Motor neuron (in vitro differentiated cells): ENCODE measurements around the gene RASSF6. TPM values are rescaled to one million over a fixed set of nuclear protein-coding genes. Genes with fewer than 3 reads are reported as not detected.
"Not testable (repeated sequence)": the region's sequence is repeated elsewhere in the genome, so short reads cannot be mapped to it uniquely, and the experiment has no call there.

Experiments
- ATAC-seq, 8 experiments: fragments of 200-7000 bp; cut with Tn5 transposase; replicated peaks in 6 of 8; 2 replicates each; pipeline ENCODE4 v1.8.0; 2021; ENCODE audit warnings: mild to moderate bottlenecking in 8 of 8, moderate library complexity in 8 of 8
- H3K27ac ChIP-seq, 2 donors: fragments of 250-450 bp; sonication (Bioruptor Pico); 2 replicates each; pipeline ENCODE4 v1.9.0; 2021; ENCODE audit warnings: antibody characterized with exemption in 2 of 2, mild to moderate bottlenecking in 2 of 2, moderate library complexity in 1 of 2
- H3K4me1 ChIP-seq, 2 donors: fragments of 250-450 bp; sonication (Bioruptor Pico); replicated peaks in 1 of 2; 2 replicates each; pipeline ENCODE4 v1.6.1; 2021; ENCODE audit warnings: antibody characterized with exemption in 2 of 2, mild to moderate bottlenecking in 2 of 2, moderate library complexity in 1 of 2
- H3K4me3 ChIP-seq, 5 donors: fragments of 250-450 bp; sonication (Bioruptor Pico); 2 replicates each; pipeline ENCODE4 v1.9.0; 2021; ENCODE audit warnings: antibody characterized with exemption in 5 of 5, mild to moderate bottlenecking in 5 of 5, moderate library complexity in 4 of 5
- WGBS, 10 experiments: fragments of 450-650 bp; shearing (Covaris generic); methylation state at CpG; one replicate each; pipeline ENCODE4 v1.0.0; 2022; 5-methylcytosine and 5-hydroxymethylcytosine counted together
- in situ Hi-C, 9 experiments: fragments of 400-800 bp; cut with MboI; loops; one replicate each; pipeline ENCODE4 v1.15.0; 2021; ENCODE audit warnings: low sequenced_read_pairs in 9 of 9, low pct_unique_long_range_greater_than_20kb in 2 of 9; ENCODE audit not compliant: unreplicated experiment in 9 of 9
- total RNA-seq, 8 experiments: library from RNA; unstranded; fragments of 300-600 nt; gene quantifications; 2 replicates each; pipeline versions ENCODE4 v1.2.3 to v1.2.4, GENCODE V29; 2022

Gene RASSF6, protein sequence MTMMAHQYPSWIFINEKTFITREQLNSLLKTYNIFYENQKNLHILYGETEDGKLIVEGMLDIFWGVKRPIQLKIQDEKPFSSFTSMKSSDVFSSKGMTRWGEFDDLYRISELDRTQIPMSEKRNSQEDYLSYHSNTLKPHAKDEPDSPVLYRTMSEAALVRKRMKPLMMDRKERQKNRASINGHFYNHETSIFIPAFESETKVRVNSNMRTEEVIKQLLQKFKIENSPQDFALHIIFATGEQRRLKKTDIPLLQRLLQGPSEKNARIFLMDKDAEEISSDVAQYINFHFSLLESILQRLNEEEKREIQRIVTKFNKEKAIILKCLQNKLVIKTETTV
- under 1 TPM in 6 of 8 experiments, not detected in 2; under 0.01 to 0.71 (median 0.25) TPM for total RNA-seq

- ATAC-seq: peak in 7 of 8 experiments; percentile 31 to 75 (median 62)
- H3K27ac ChIP-seq: no peak within 1 kb of the TSS
- H3K4me3 ChIP-seq: no peak within 1 kb of the TSS
- 0 to 60% (median 23%) methylated on average over 2 to 21 of the region's 24 CpGs; no CpG with 5 or more reads in 2 of the 10 experiments for WGBS, 10 experiments
- in situ Hi-C loops: no loop called here
- no peaks in the 10 kb centered on the region for H3K4me1 ChIP-seq
Observed at GRCh38 chr4:73620115-73620792, at the start of gene RASSF6. RASSF6 (minus strand) TSS chr4:73620436; CDS start chr4:73611795, 8,641 bp downstream.

DNA sequence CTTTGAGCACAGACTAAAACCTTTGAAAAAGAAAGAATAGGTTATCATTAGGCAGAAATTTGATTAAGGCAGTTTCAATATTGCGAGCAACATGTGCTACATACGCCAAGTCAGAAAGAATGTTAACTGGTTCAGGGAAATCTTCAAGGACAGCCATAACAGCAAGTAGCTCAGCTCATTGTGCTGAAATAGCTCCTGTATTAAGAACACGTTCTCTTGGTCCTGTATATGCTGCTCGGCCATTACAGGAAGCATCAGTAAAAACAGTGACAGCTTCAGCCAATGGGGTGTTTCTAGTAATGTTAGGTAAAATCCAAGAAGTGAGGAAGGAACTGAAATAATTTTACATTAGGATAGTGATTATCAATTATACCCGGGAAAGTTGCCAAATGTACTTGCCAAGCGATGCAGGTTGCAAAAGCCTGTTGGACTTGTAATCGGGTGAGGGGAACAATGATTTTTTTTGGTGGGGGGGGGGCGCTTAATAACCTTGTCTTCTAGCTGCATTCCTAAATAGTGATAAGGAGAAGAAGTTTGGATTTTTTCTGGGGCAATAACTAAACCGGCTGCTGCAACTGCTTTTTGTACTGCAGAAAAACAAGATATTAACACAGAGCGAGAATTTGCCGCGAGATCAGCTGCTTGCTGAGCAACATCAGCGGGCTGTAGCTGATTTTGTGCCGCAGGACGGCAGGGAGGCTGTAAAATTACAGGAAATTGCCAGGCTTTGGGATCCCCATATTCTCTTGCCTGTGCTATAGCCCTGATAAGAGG is 49.4 kb upstream of the RASSF6 start:
- ATAC-seq: no peak
- Histone ChIP-seq H3K4me1 (no peaks in the 10 kb centered on the region), H3K27ac (no peak overlapping the region), H3K4me3 (no peak overlapping the region)
- WGBS, 10 experiments: 46 to 100% (median 76%) methylated on average over 1 to 15 of the region's 15 CpGs
- in situ Hi-C loops: loop anchor here in 2 of 9 experiments (25.0 kb wide), 1 partner anchor 468 kb away; no protein-coding TSS in a partner anchor

DNA sequence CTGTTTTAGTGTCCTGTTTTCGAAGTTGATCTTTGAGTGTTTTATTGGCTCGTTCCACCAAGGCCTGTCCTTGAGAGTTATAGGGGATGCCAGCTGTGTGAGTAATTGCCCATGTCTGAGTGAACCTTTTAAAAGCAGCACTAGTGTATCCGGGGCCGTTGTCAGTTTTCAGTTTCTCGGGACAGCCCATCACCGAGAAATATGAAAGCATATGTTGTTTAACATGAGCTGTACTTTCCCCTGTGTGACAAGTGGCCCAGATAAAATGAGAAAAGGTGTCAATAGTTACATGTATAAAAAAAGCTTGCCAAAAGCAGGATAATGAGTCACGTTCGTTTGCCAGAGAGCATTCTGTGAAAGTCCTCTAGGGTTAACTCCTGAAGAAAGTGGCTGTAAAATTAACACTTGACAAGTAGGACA is 48.6 kb upstream of the RASSF6 start:
- ATAC-seq: peak in 1 of 8 experiments; percentile 28
- Histone ChIP-seq H3K27ac (no peak overlapping the region), H3K4me3 (no peak overlapping the region), H3K4me1 (no peaks in the 10 kb centered on the region)
- in situ Hi-C loops: loop anchor here in 2 of 9 experiments (25.0 kb wide), 1 partner anchor 469 kb away; no protein-coding TSS in a partner anchor
- 5 to 94% (median 69%) methylated on average over 2 to 8 of the region's 8 CpGs; no CpG with 5 or more reads in 1 of the 10 experiments for WGBS, 10 experiments

DNA sequence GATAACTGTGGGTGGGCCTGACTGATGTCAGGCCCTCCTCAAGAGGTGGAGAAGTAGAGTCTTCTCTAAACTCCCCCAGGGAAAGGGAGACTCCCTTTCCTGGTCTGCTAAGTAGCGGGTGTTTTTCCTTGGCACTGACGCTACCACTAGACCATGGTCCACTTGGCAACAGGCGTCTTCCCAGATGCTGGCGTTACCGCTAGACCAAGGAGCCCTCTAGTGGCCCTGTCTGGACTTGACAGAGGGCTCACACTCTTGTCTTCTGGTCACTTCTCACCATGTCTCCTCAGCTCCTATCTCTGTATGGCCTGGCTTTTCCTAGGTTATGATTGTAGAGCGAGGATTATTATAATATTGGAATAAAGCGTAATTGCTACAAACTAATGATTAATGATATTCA is 45.7 kb upstream of the RASSF6 start:
- WGBS, 10 experiments: 80 to 100% (median 95%) methylated on average over 1 to 4 of the region's 7 CpGs; no CpG with 5 or more reads in 7 of the 10 experiments
- H3K27ac ChIP-seq, H3K4me1 ChIP-seq, H3K4me3 ChIP-seq, ATAC-seq: not testable (repeated sequence)
- in situ Hi-C loops: loop anchor here in 2 of 9 experiments (25.0 kb wide), 1 partner anchor 471 kb away; no protein-coding TSS in a partner anchor

DNA sequence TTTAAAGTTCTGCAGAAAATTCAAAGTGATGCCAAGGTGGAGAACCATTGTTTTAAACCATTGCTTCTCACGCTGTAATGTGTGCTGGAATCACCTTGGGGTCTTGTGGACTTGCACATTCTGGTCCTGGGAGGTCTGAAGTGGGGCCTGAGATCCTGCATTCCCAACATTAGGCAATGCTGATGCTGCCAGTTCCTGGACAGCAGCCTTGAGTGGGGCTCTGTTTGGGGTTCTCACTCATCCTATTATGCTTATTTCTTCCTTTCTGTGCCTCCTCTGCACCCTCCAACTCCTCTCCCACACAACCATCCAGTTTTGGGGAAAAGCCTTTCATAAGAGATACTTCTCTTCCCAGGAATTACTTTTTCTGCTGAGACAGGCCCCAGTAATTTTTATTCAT is 44.2 kb upstream of the RASSF6 start:
- no peak overlapping the region for H3K4me3 ChIP-seq
- no peak for ATAC-seq
- in situ Hi-C loops: loop anchor here in 2 of 9 experiments (25.0 kb wide), 1 partner anchor 473 kb away; no protein-coding TSS in a partner anchor
- WGBS, 10 experiments: 67 to 100% (median 100%) methylated on average over 1 of the region's 1 CpG; no CpG with 5 or more reads in 3 of the 10 experiments
- H3K27ac ChIP-seq: no peak overlapping the region
- no peaks in the 10 kb centered on the region for H3K4me1 ChIP-seq

DNA sequence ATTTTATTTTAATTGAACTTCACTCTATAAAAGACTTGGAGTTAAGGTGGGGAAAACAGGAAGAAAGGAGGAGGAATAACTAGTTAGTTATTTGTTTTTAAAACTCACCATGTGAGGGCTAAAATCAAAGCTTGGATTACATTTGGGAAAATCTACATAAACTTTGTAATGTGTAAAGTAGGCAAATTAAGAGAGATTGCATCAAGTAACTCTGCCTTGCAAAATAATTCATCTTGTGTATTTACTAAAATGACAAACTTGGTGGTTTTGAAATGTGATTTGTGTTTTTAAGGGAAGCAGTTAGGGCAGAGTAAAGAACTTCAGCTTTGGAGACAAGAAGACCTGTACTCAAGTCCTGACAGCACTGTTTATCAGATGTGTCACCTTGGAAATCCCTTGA is 43.3 kb upstream of the RASSF6 start:
- no peaks in the 10 kb centered on the region for H3K4me1 ChIP-seq
- peak in 1 of 8 experiments; percentile 17 for ATAC-seq
- H3K4me3 ChIP-seq: no peak overlapping the region
- H3K27ac ChIP-seq: no peak overlapping the region
- in situ Hi-C loops: loop anchor here in 2 of 9 experiments (25.0 kb wide), 1 partner anchor 474 kb away; no protein-coding TSS in a partner anchor

- in situ Hi-C loops: loop anchor here in 2 of 9 experiments (25.0 kb wide), 1 partner anchor 474 kb away; no protein-coding TSS in a partner anchor
- no peak overlapping the region for H3K27ac ChIP-seq
- peak in 4 of 8 experiments; percentile 42 to 81 (median 76) for ATAC-seq
- H3K4me1 ChIP-seq: no peaks in the 10 kb centered on the region
- H3K4me3 ChIP-seq: no peak overlapping the region
- WGBS, 10 experiments: 7 to 71% (median 42%) methylated on average over 1 to 6 of the region's 6 CpGs
Observed at GRCh38 chr4:73662709-73663546, 42.7 kb upstream of the RASSF6 start.

DNA sequence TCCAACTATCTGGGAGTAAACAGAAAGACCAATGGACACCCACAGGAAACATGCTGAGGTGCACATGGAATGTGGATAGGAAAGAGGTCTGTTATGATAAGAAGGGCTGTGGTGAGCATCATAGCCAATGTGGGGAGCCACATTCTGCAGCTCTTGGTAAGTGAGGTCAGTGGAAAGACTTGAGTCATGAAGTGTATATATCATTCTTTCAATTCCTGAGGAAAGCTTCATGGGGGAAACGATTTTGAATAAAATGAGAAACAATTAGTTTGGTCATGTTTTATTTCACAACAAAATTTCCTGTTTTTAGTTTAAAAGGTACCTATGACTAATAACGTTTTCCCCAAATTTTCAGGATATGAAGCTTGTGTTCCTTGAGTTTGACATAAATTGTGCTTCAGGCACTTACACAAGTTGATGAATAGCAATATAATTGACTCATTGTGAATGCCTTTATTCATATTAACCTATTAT is 41.4 kb upstream of the RASSF6 start:
- H3K4me3 ChIP-seq: no peak overlapping the region
- H3K4me1 ChIP-seq: no peaks in the 10 kb centered on the region
- ATAC-seq: peak in 2 of 8 experiments; percentile 53 to 58
- 0 to 100% (median 43%) methylated on average over 1 to 2 of the region's 2 CpGs; no CpG with 5 or more reads in 2 of the 10 experiments for WGBS, 10 experiments
- in situ Hi-C loops: loop anchor here in 2 of 9 experiments (25.0 kb wide), 1 partner anchor 476 kb away; no protein-coding TSS in a partner anchor
- H3K27ac ChIP-seq: no peak overlapping the region

DNA sequence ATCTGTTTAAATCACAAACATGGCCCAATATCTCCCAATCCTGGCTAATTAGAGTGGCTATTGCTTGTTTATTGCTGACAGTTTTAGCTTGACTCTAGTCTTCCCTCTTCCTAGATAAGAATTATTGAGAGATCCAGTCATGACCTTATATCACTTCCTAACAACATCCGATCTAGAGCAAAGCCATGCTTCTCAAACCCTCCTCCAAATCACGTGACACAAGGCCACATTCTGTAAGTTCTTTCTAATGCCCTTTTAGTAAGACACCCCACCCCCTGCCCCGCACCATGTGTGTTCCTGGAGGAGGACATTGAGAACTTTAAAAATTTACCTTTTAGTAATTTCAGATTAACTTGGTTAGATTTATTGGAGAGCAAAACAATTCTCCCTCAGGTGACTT is 40.6 kb upstream of the RASSF6 start:
- in situ Hi-C loops: loop anchor here in 2 of 9 experiments (25.0 kb wide), 1 partner anchor 476 kb away; no protein-coding TSS in a partner anchor
- ATAC-seq: no peak
- Histone ChIP-seq H3K4me3 (no peak overlapping the region), H3K27ac (no peak overlapping the region), H3K4me1 (no peaks in the 10 kb centered on the region)
- 60 to 100% (median 81%) methylated on average over 1 to 3 of the region's 3 CpGs; no CpG with 5 or more reads in 3 of the 10 experiments for WGBS, 10 experiments

DNA sequence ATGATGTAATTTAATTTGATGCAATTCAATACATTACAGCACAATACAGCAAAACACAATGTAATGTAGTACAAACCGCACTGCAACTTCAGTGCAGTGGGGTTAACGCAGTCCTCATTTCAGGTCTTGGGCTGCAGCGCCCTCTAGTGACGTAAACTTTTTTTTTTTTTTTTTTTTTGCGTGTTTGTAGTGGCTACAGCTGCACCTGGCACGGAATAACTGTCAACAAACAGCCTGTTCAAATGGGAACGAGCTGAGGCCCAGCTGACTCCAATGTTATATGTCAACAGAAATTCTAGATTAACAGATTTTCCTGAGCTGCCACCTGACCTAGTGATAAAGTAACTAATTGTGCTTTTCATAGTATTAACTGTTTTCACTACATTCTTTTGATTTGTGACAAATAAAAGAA is 33.5 kb upstream of the RASSF6 start:
- Histone ChIP-seq H3K4me3 (no peak overlapping the region), H3K4me1 (no peaks in the 10 kb centered on the region), H3K27ac (no peak overlapping the region)
- in situ Hi-C loops: loop anchor here in 2 of 9 experiments (10.0 to 25.0 kb wide), 2 partner anchors 79 to 484 kb away; no protein-coding TSS in a partner anchor
- peak; percentile 36 to 82 (median 54) for ATAC-seq
- 0 to 23% (median 0%) methylated on average over 1 to 7 of the region's 7 CpGs; no CpG with 5 or more reads in 1 of the 10 experiments for WGBS, 10 experiments

DNA sequence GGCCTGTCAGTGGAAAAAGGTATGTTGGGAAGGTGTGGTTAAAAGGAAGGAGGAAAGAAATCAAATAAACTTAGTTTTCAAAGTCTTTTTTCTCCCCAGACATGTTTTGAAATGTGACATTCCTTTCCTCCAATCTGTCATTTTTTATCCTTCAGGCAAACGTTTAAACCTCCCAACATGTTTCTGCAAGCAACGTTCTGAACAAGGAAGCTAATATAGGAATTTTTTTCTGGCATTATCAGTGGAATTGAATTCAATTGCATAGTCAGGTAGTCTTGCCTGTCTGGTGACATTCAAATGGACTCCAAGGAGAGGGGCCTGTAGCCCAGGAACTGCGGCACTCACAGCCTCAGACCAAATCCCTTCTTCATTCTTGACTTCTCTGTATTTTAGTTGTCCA is 30.0 kb upstream of the RASSF6 start:
- in situ Hi-C loops: loop anchor here in 2 of 9 experiments (10.0 to 25.0 kb wide), 2 partner anchors 75 to 487 kb away; no protein-coding TSS in a partner anchor
- Histone ChIP-seq H3K27ac (no peak overlapping the region), H3K4me3 (no peak overlapping the region), H3K4me1 (no peaks in the 10 kb centered on the region)
- 8 to 92% (median 72%) methylated on average over 2 to 3 of the region's 3 CpGs; no CpG with 5 or more reads in 2 of the 10 experiments for WGBS, 10 experiments
- no peak for ATAC-seq
